ENCODE data around the gene CYRIA.

GRCh38 chr2:16626497-16626896, 39.1 kb downstream of the CYRIA start:
- TF ChIP-seq POLR2A (IDR thresholded peaks at IDR 0.05) (no peak), CTCF (IDR thresholded peaks at IDR 0.05) (no peak)

All from body of pancreas (tissue), 4 donors.